HG02759 (cell line): ENCODE measurements around the gene GAL.

Experiments
- ATAC-seq: cut with Tn5 transposase; IDR thresholded peaks from one replicate; pipeline ENCODE4 v1.9.1; 2021; ENCODE audit warnings: mild to moderate bottlenecking, moderate library complexity; ENCODE audit not compliant: unreplicated experiment

GAL gene

DNA sequence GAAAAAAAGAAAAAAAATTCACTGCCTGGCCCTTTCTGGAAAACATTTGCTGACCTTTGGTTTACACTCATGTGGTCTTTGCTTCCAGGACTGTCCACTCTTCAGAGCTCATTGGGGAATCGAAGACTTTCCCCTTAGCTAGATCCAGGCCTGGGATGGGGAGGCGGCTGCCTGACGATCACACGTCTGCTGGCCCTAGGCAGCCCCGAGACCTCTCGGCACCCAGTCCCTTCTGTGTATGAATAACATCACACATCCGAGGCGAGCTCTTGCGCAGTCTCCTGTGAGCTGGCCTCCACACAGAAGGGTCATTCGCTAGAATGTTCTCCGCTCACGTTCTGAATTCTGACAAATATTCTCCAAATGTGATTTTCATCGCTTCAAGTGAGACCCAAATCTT is 25.7 kb upstream of the GAL start:
- no peak for ATAC-seq

DNA sequence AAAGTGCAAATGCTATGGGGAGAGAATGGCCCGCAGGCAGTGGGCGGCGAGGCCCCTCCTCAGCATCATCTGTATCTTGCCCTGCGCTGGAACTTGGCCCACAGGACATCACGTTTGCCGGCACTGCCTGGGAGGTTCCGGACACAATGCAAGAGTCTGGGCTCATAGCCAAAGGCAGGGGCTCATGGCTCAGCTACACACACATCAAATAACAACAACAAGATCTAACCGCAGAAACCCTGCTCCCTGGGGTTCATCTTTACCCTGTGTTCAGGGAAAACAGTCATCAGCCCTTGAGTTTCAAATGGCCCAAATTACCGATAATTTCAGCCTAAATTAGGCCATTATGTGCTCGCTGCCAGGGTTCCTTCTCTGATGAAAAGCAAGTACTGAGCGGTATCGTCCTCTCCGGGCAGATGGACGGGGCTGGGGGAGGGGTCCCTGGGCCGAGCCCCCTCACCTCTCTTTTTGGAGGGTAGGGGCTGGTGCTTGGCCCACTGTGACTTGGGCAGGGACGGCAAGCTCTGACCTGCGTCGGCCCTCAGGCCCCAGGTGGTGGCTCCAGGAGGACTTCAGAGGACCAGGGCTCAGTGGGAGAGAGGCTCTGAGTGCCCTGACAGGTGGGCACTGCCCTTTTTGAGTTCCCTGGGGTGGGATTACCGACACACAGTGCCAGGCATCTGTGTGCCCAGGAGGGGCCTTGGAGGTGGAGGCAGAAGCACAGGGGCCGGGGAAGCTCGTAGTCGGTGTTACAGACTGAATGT is 25.0 kb upstream of the GAL start:
- ATAC-seq: no peak

GRCh38 chr11:68660066-68660810 is 24.1 kb upstream of the GAL start:
- ATAC-seq: no peak

DNA sequence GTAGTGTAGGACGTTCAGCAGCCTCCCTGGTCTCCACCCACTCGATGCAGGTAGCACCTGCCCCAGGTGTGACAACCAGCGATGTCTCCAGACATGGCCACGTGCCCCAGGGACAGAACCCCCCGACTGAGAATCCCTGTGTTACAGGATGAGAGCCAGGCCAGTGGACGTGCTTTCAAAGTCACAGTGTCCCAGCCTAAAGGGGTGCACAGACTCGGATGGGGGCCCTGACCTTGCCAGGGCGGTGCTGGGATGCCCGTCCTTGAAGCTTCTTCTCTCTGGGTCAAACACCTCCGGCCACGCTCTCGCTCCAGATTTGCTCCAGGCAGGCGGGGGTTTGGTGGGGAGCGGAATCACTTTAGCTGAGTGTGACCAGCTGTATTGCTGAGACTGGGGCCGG is 23.3 kb upstream of the GAL start:
- no peak for ATAC-seq

DNA sequence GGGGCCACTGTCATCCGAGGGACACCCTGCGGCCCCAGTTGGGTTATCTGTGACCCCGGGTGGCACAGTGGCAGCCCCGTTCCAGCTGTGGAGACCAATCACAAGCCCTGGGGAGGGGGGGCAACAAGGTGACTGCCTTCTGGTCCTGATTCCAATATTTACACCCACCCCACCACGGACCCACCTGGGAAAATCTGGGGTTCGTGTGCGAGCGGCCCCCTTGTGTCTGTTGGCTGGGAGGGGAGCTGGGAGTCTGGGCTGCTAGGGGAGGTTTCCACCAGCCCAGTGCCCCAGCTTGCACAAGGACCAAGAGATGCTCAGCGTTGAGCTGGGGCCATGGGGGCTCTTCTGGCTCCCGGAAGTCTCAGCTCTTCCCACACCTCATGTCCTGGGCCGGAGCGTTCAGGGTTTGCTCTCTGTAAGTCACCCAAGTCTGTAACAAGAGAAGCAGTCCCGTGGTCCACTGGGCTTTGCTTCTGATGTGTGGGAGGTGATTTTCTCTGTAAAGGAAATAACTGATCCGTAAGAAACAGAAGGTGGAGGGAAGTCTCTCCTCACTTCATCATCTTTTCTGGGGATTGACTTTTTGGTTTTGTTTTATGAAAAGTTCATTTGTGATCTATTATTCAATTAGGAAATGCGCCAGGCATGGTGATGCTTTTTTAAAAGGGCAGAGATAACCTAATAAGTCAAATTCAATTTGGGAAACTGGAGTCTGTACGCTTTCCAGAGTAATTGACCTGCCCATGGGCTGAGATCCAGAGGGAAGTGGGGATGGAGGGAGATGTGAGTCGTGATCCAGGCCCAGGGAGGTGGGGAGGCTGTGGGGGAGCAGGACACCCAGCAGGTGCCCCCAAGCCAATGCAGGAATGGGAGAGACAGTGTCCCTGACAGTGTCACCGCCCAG is 22.4 kb upstream of the GAL start:
- ATAC-seq: no peak

- ATAC-seq: no peak
Observed at GRCh38 chr11:68663482-68664010, 20.8 kb upstream of the GAL start.

- no peak for ATAC-seq
Observed at GRCh38 chr11:68664141-68664540, 20.2 kb upstream of the GAL start.

DNA sequence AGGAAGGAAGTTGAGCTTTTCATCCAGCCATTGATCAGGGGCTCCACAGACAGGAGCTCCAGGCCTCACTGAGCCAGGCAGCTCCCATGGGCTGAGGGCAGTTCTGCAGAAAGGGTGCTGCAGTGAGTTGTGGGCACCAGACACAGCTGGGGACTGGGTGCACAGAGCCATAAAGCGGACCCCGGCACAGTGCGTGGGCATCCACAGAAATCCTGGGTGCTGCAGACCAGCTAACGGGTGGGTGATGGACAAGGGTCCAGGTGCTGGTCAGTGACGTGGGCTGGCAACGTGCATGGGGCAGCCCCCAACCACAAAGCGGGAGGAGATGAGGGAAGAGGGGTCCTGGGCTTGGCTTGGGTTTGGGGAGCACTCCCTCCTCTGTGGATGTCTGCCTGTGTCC is 19.4 kb upstream of the GAL start:
- no peak for ATAC-seq

- ATAC-seq: no peak
Observed at GRCh38 chr11:68665436-68665835, 18.9 kb upstream of the GAL start.

- ATAC-seq: no peak
Observed at GRCh38 chr11:68666849-68667248, 17.5 kb upstream of the GAL start.

DNA sequence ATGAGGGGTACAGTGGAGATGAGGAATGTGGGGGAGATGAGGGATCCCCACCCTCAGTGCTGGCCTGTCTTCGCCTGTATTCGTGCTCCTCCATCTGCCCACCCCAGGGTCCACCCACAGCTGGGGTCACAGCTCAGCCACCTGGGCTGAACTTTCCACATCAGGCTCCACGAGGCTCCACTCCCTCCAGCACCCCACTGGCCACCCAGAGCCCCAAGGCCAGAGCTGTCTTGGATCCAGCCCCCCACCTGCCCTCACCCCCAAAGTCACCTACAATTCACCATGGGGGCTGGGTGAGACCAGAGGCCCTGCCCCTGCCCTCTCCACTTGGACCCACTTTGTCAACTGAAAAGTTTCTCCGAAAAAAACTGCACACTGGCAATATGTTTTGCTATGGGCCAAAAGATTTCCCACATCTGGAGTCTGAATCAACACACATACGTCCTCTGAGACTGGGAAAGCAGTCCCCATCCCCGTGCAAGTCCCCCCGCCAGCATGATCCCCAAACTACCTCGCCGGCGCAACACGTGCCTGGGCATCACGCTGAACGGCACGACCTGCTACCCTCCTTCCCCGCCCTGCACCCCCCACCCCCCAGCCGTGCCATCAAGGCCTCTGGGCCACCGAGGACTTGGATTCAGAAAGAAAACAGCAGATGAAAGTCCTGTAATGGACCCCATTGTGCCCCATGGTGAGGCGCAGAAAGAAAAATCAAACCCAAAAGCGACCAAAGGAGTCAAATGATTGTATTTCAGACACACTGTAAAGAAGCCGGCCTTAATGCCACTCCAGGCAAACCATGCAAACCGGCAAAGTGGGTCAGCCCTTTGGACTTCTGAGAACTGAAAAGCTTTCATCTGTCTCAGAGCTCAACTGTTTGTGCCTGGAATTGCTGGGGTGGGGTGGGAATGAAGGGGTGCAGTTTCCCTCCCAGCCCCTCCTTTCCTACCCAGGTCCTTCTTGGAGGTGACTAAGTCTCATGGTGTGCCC is 16.5 kb upstream of the GAL start:
- ATAC-seq: no peak

GRCh38 chr11:68669301-68670090 is 14.8 kb upstream of the GAL start:
- no peak for ATAC-seq

DNA sequence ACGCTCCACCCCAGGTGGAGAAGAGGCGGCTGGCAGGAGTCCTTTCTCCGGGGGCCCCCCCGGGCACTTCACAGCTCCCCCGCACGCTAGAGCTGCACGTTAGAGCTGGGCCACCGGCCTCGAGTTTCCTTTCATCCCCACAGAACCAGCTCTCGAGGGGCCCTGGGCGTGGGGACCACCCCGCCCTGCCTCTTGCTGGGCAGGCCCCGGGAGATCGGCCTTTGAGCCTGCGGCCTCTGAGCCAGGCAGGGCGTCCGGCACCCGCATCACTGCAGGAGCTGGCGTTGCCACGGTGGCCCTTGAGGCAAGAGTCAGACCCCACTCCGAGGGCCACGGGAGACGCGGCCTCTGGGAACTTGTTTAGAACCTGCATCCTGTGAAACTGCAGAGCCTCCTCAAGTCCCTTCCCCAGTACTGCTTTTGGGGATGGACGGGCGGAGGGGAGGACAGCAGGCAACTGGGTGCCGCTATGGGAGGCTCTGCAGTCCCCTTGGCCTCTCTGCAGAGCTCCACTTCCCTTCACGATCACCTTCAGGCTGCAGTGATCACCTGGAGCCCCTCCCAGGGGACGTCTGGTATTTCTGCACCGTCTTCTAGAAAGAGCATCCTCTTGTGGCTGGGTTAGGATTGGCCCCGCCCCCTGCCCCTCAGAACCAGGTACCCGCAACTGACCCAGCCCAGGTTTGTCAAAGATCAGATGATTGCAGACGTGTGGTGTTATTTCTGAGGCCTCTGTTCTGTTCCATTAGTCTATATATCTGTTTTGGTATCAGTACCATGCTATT is 13.9 kb upstream of the GAL start:
- ATAC-seq: no peak

GRCh38 chr11:68673306-68673945 is 10.9 kb upstream of the GAL start:
- ATAC-seq: no peak

DNA sequence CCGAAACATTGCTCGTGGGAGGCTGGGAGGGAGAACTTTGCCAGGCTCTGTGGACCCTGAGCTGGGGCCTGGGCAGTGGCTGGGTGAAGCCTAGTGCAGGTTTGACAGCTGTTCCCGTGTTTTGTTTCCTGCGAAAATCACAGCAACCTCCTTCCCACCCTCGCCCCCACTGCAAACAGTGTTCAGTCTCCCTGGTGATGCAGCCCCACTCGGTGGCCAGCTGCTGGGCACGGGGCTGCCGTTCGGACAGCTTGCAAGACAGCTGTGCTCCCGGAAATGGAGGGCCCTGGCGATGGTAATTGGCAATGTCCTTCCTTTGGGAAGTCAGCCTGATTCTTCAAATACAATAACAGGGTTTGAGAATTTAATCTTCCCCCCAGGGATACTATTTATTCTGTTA is 10.4 kb upstream of the GAL start:
- no peak for ATAC-seq

DNA sequence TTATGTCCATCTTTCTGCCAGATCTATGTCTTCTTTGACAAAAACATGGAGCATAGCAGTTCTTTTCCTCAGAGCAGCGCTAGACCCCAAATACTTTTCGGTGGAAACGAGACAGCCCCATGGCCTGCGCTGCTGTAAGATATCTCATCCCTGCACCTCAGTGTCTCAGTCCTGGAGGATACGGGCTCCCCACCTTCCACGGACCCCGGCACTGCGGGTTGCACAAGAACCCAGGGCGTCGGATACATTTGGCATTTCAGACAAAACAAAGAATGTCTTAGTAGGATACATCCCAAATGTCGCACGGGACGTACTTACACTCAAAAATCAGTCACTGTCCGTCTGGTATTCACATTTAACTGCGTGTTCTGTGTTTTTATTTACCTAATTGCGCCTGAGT is 9.9 kb upstream of the GAL start:
- ATAC-seq: no peak

DNA sequence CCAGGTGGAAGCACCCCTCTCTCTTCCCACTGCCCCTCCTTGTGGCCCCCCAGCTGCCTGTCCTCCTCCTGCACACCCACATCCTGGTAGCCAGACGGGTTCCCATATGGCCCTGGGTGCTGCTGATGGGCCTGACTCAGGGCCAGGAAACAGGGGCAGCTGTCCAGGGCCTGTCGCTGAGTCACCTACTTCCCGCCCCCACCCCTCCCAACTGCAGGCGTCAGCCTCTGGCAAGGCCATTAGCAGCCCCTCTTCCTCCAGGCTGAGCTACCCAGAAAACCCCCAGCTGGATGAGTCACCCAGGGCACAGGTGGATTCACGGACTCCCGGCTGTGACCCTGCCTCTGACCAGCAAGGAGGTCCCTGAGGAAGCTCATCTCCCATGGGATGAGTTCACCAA is 6.9 kb upstream of the GAL start:
- ATAC-seq: no peak

- no peak for ATAC-seq
Observed at GRCh38 chr11:68678031-68678441, 6.3 kb upstream of the GAL start.
